Measurements from ENCODE around the gene NGB.
"Not testable (repeated sequence)": the region's sequence is repeated elsewhere in the genome, so short reads cannot be mapped to it uniquely, and the experiment has no call there.

Gene NGB

GRCh38 chr14:77271113-77271710, at the start of gene NGB:
TSS of gene NGB (minus strand) at chr14:77271206. CDS start at chr14:77270937, 269 bp downstream.
- no peaks in the 10 kb centered on the region for H3K9me3 ChIP-seq (ENCODE audit: control insufficient read depth, low read depth, low read length)
- H3K27me3 ChIP-seq (ENCODE audit: control insufficient read depth, insufficient read depth, low read length): peaks cover 55% of the 10 kb centered on the region
- peak within 1 kb of the TSS; percentile 46 for H3K4me3 ChIP-seq (ENCODE audit: low read length)
- H3K27ac ChIP-seq (ENCODE audit: low read length): no peak within 1 kb of the TSS
- H3K36me3 ChIP-seq (ENCODE audit: control insufficient read depth, low read depth, low read length): no peaks in the 10 kb centered on the region
- H3K9ac ChIP-seq (ENCODE audit: low read length): no peak within 1 kb of the TSS
- no peaks in the 10 kb centered on the region for H3K4me1 ChIP-seq (ENCODE audit: control insufficient read depth, low read depth, low read length)

- Histone ChIP-seq H3K9me3 (ENCODE audit: control insufficient read depth, low read depth, low read length) (no peaks in the 10 kb centered on the region), H3K27ac (ENCODE audit: low read length) (peak within 1 kb of the TSS; percentile 87), H3K36me3 (ENCODE audit: control insufficient read depth, low read depth, low read length) (no peaks in the 10 kb centered on the region), H3K9ac (ENCODE audit: low read length) (peak within 1 kb of the TSS; percentile 95), H3K4me3 (ENCODE audit: low read length) (peak within 1 kb of the TSS; percentile 87), H3K4me1 (ENCODE audit: control insufficient read depth, low read depth, low read length) (peaks cover 19% of the 10 kb centered on the region), H3K27me3 (ENCODE audit: control insufficient read depth, insufficient read depth, low read length) (no peaks in the 10 kb centered on the region)
Measured at GRCh38 chr14:77320238-77320935, 49.4 kb upstream of the NGB start, which contains the start of gene POMT2. TSS of gene POMT2 (minus strand) at chr14:77320883. CDS start at chr14:77320681, 202 bp downstream.

GRCh38 chr14:77319422-77319821, 48.4 kb upstream of the NGB start:
- H3K9ac ChIP-seq (ENCODE audit: low read length): peak overlapping the region; percentile 95
- H3K36me3 ChIP-seq (ENCODE audit: control insufficient read depth, low read depth, low read length): no peaks in the 10 kb centered on the region
- no peaks in the 10 kb centered on the region for H3K9me3 ChIP-seq (ENCODE audit: control insufficient read depth, low read depth, low read length)
- H3K27ac ChIP-seq (ENCODE audit: low read length): no peak overlapping the region
- peak overlapping the region; percentile 87 for H3K4me3 ChIP-seq (ENCODE audit: low read length)
- peaks cover 23% of the 10 kb centered on the region for H3K4me1 ChIP-seq (ENCODE audit: control insufficient read depth, low read depth, low read length)
- H3K27me3 ChIP-seq (ENCODE audit: control insufficient read depth, insufficient read depth, low read length): no peaks in the 10 kb centered on the region

- H3K27me3 ChIP-seq (ENCODE audit: control insufficient read depth, insufficient read depth, low read length); H3K9ac ChIP-seq (ENCODE audit: low read length); H3K4me3 ChIP-seq (ENCODE audit: low read length); H3K9me3 ChIP-seq (ENCODE audit: control insufficient read depth, low read depth, low read length); H3K36me3 ChIP-seq (ENCODE audit: control insufficient read depth, low read depth, low read length); H3K27ac ChIP-seq (ENCODE audit: low read length): not testable (repeated sequence)
- H3K4me1 ChIP-seq (ENCODE audit: control insufficient read depth, low read depth, low read length): peaks cover 28% of the 10 kb centered on the region
Measured at GRCh38 chr14:77318756-77319155, 47.8 kb upstream of the NGB start.

GRCh38 chr14:77318006-77318553, 47.1 kb upstream of the NGB start:
- no peak overlapping the region for H3K9ac ChIP-seq (ENCODE audit: low read length)
- H3K36me3 ChIP-seq (ENCODE audit: control insufficient read depth, low read depth, low read length): no peaks in the 10 kb centered on the region
- H3K4me3 ChIP-seq (ENCODE audit: low read length): no peak overlapping the region
- no peaks in the 10 kb centered on the region for H3K9me3 ChIP-seq (ENCODE audit: control insufficient read depth, low read depth, low read length)
- no peak overlapping the region for H3K27ac ChIP-seq (ENCODE audit: low read length)
- peaks cover 31% of the 10 kb centered on the region for H3K4me1 ChIP-seq (ENCODE audit: control insufficient read depth, low read depth, low read length)
- H3K27me3 ChIP-seq (ENCODE audit: control insufficient read depth, insufficient read depth, low read length): no peaks in the 10 kb centered on the region

- H3K4me1 ChIP-seq (ENCODE audit: control insufficient read depth, low read depth, low read length): peaks cover 29% of the 10 kb centered on the region
Measured at GRCh38 chr14:77316872-77317301, 45.9 kb upstream of the NGB start.

GRCh38 chr14:77316195-77316505, 45.1 kb upstream of the NGB start:
- Histone ChIP-seq H3K4me3 (ENCODE audit: low read length) (no peak overlapping the region), H3K27me3 (ENCODE audit: control insufficient read depth, insufficient read depth, low read length) (no peaks in the 10 kb centered on the region), H3K9me3 (ENCODE audit: control insufficient read depth, low read depth, low read length) (no peaks in the 10 kb centered on the region), H3K4me1 (ENCODE audit: control insufficient read depth, low read depth, low read length) (peaks cover 28% of the 10 kb centered on the region), H3K36me3 (ENCODE audit: control insufficient read depth, low read depth, low read length) (no peaks in the 10 kb centered on the region), H3K27ac (ENCODE audit: low read length) (no peak overlapping the region), H3K9ac (ENCODE audit: low read length) (no peak overlapping the region)

More at GRCh38 chr14:77316872-77317301, 45.9 kb upstream of the NGB start:
- no peaks in the 10 kb centered on the region for H3K36me3 ChIP-seq (ENCODE audit: control insufficient read depth, low read depth, low read length)
- H3K9ac ChIP-seq (ENCODE audit: low read length): no peak overlapping the region
- no peaks in the 10 kb centered on the region for H3K9me3 ChIP-seq (ENCODE audit: control insufficient read depth, low read depth, low read length)
- no peaks in the 10 kb centered on the region for H3K27me3 ChIP-seq (ENCODE audit: control insufficient read depth, insufficient read depth, low read length)
- H3K4me3 ChIP-seq (ENCODE audit: low read length): no peak overlapping the region
- H3K27ac ChIP-seq (ENCODE audit: low read length): no peak overlapping the region

GRCh38 chr14:77314539-77315457, 43.8 kb upstream of the NGB start:
- Histone ChIP-seq H3K9ac (ENCODE audit: low read length) (no peak overlapping the region), H3K4me1 (ENCODE audit: control insufficient read depth, low read depth, low read length) (peaks cover 25% of the 10 kb centered on the region), H3K4me3 (ENCODE audit: low read length) (no peak overlapping the region), H3K27me3 (ENCODE audit: control insufficient read depth, insufficient read depth, low read length) (no peaks in the 10 kb centered on the region), H3K36me3 (ENCODE audit: control insufficient read depth, low read depth, low read length) (no peaks in the 10 kb centered on the region), H3K9me3 (ENCODE audit: control insufficient read depth, low read depth, low read length) (no peaks in the 10 kb centered on the region), H3K27ac (ENCODE audit: low read length) (peak overlapping the region; percentile 16)

GRCh38 chr14:77314043-77314442, 43.0 kb upstream of the NGB start:
- peaks cover 20% of the 10 kb centered on the region for H3K4me1 ChIP-seq (ENCODE audit: control insufficient read depth, low read depth, low read length)
- no peaks in the 10 kb centered on the region for H3K27me3 ChIP-seq (ENCODE audit: control insufficient read depth, insufficient read depth, low read length)
- no peak overlapping the region for H3K4me3 ChIP-seq (ENCODE audit: low read length)
- H3K9me3 ChIP-seq (ENCODE audit: control insufficient read depth, low read depth, low read length): no peaks in the 10 kb centered on the region
- H3K9ac ChIP-seq (ENCODE audit: low read length): peak overlapping the region; percentile 13
- peak overlapping the region; percentile 16 for H3K27ac ChIP-seq (ENCODE audit: low read length)
- H3K36me3 ChIP-seq (ENCODE audit: control insufficient read depth, low read depth, low read length): no peaks in the 10 kb centered on the region

GRCh38 chr14:77313371-77313770, 42.4 kb upstream of the NGB start:
- H3K9me3 ChIP-seq (ENCODE audit: control insufficient read depth, low read depth, low read length): no peaks in the 10 kb centered on the region
- no peaks in the 10 kb centered on the region for H3K36me3 ChIP-seq (ENCODE audit: control insufficient read depth, low read depth, low read length)
- H3K27ac ChIP-seq (ENCODE audit: low read length): no peak overlapping the region
- H3K4me1 ChIP-seq (ENCODE audit: control insufficient read depth, low read depth, low read length): peaks cover 20% of the 10 kb centered on the region
- H3K9ac ChIP-seq (ENCODE audit: low read length): peak overlapping the region; percentile 13
- no peak overlapping the region for H3K4me3 ChIP-seq (ENCODE audit: low read length)
- H3K27me3 ChIP-seq (ENCODE audit: control insufficient read depth, insufficient read depth, low read length): no peaks in the 10 kb centered on the region

GRCh38 chr14:77311217-77311616, 40.2 kb upstream of the NGB start:
- no peaks in the 10 kb centered on the region for H3K36me3 ChIP-seq (ENCODE audit: control insufficient read depth, low read depth, low read length)
- H3K27ac ChIP-seq (ENCODE audit: low read length): no peak overlapping the region

More at GRCh38 chr14:77311217-77311616, 40.2 kb upstream of the NGB start:
- no peak overlapping the region for H3K9ac ChIP-seq (ENCODE audit: low read length)
- peaks cover 31% of the 10 kb centered on the region for H3K4me1 ChIP-seq (ENCODE audit: control insufficient read depth, low read depth, low read length)
- H3K27me3 ChIP-seq (ENCODE audit: control insufficient read depth, insufficient read depth, low read length): no peaks in the 10 kb centered on the region
- no peak overlapping the region for H3K4me3 ChIP-seq (ENCODE audit: low read length)
- H3K9me3 ChIP-seq (ENCODE audit: control insufficient read depth, low read depth, low read length): no peaks in the 10 kb centered on the region
